Activated B cell treated with CpG ODN at 0.5 μM for 24 hours (primary cell): ENCODE results near the gene ELL2. TPM values are rescaled to one million over a fixed set of nuclear protein-coding genes. Genes with fewer than 3 reads are reported as not detected.

Experiments used
- ATAC-seq: fragments of 200-7000 bp; cut with Tn5 transposase; one replicate; pipeline ENCODE4 v1.10.0; 2021; ENCODE audit warnings: low read depth, mild to moderate bottlenecking, moderate library complexity
- CTCF ChIA-PET: fragments of 350-600 bp; sonication (Branson Sonifier 250); formaldehyde crosslinking; loops from one replicate; lab custom pipeline; 2021; ENCODE audit warnings: antibody characterized with exemption; lab: Charles Lee
- POLR2A ChIA-PET: fragments of 350-600 bp; sonication (Branson Sonifier 250); formaldehyde crosslinking; loops from one replicate; lab custom pipeline; 2021; ENCODE audit warnings: antibody characterized with exemption; lab: Charles Lee
- DNase-seq: peaks from one replicate; pipeline ENCODE4 v3.0.0; 2022
- H3K27ac Mint-ChIP-seq: one replicate; pipeline ENCODE4 v1.8.0; 2020; ENCODE audit warnings: mixed read lengths
- H3K27me3 Mint-ChIP-seq: one replicate; pipeline ENCODE4 v1.8.0; 2021; ENCODE audit warnings: mixed read lengths
- H3K36me3 Mint-ChIP-seq: one replicate; pipeline ENCODE4 v1.8.0; 2021; ENCODE audit warnings: low read depth, mixed read lengths
- H3K4me1 Mint-ChIP-seq: one replicate; pipeline ENCODE4 v1.8.0; 2021; ENCODE audit warnings: mixed read lengths
- H3K4me3 Mint-ChIP-seq: one replicate; pipeline ENCODE4 v1.8.0; 2020; ENCODE audit warnings: mild to moderate bottlenecking, mixed read lengths
- H3K9me3 Mint-ChIP-seq: one replicate; pipeline ENCODE4 v1.8.0; 2020; ENCODE audit warnings: mixed read lengths
- CTCF ChIP-seq: fragments of 200-600 bp; IDR thresholded peaks from one replicate; pipeline ENCODE4 v1.8.0; 2022; ENCODE audit warnings: antibody characterized with exemption, mild to moderate bottlenecking
- intact Hi-C: fragments of 100-400 bp; cut with micrococcal nuclease; formaldehyde crosslinking; loops from one replicate; pipeline ENCODE4 v1.15.1; 2024
- total RNA-seq: library from RNA; stranded (reverse); gene quantifications from 2 replicates; pipeline ENCODE4 v1.2.3, GENCODE V29; 2022

ELL2 gene
- total RNA-seq, 1 donor from 2014 or later = 56.0 TPM

- POLR2A ChIA-PET = interaction anchor here (0.7 to 2.3 kb wide), 10 partner anchors 9 to 197 kb away, joined by 3 to 16 read pairs (median 7); partner anchors contain the start of genes GLRX and RFESD
- ATAC-seq (no peak), DNase-seq (no peak)
- CTCF ChIA-PET = interaction anchor here (0.8 to 17.6 kb wide), 15 partner anchors 7 to 198 kb away, joined by 3 to 389 read pairs (median 4); partner anchors contain the start of genes GLRX and RFESD
- no peak for TF ChIP-seq CTCF
- Mint-ChIP-seq H3K4me1 (peaks cover 34% of the 10 kb centered on the region), H3K9me3 (no peaks in the 10 kb centered on the region), H3K27me3 (no peaks in the 10 kb centered on the region), H3K36me3 (no peaks in the 10 kb centered on the region), H3K4me3 (no peak overlapping the region), H3K27ac (no peak overlapping the region)
- intact Hi-C loops = loop anchor here (1.0 kb wide), 7 partner anchors 8 to 199 kb away; partner anchors contain the start of gene GLRX
Observed at GRCh38 chr5:95843733-95844223, 117.9 kb downstream of the ELL2 start.

- DNase-seq = peak; percentile 48
- no peaks in the 10 kb centered on the region for H3K36me3 Mint-ChIP-seq
- ChIA-PET POLR2A (interaction anchor here (0.7 to 2.3 kb wide), 9 partner anchors 8 to 196 kb away, joined by 3 to 11 read pairs (median 5); partner anchors contain the start of genes GLRX and RFESD), CTCF (interaction anchor here (0.8 to 17.6 kb wide), 13 partner anchors 8 to 197 kb away, joined by 3 to 389 read pairs (median 5); partner anchors contain the start of genes GLRX and RFESD)
- H3K27ac Mint-ChIP-seq = peak overlapping the region; percentile 85
- peak overlapping the region; percentile 72 for H3K4me3 Mint-ChIP-seq
- ATAC-seq = peak; percentile 85
- H3K4me1 Mint-ChIP-seq = peaks cover 34% of the 10 kb centered on the region
- intact Hi-C loops = loop anchor here (1.0 kb wide), 7 partner anchors 8 to 199 kb away; partner anchors contain the start of gene GLRX
- no peaks in the 10 kb centered on the region for H3K9me3 Mint-ChIP-seq
- no peaks in the 10 kb centered on the region for H3K27me3 Mint-ChIP-seq
- no peak for TF ChIP-seq CTCF
Observed at GRCh38 chr5:95842854-95843544, 118.7 kb downstream of the ELL2 start.

- H3K4me1 Mint-ChIP-seq = peaks cover 34% of the 10 kb centered on the region
- CTCF ChIA-PET = interaction anchor here (0.9 to 17.6 kb wide), 4 partner anchors 58 to 196 kb away, joined by 3 to 389 read pairs (median 21); partner anchors contain the start of gene RFESD
- intact Hi-C loops = no loop called here
- no peak for DNase-seq
- TF ChIP-seq CTCF = no peak
- no peak for ATAC-seq
- no peaks in the 10 kb centered on the region for H3K9me3 Mint-ChIP-seq
- H3K4me3 Mint-ChIP-seq = no peak overlapping the region
- no peaks in the 10 kb centered on the region for H3K36me3 Mint-ChIP-seq
- H3K27ac Mint-ChIP-seq = peak overlapping the region; percentile 85
- no peaks in the 10 kb centered on the region for H3K27me3 Mint-ChIP-seq
- POLR2A ChIA-PET = interaction anchor here (1.0 to 9.0 kb wide), 4 partner anchors 21 to 196 kb away, joined by 4 to 233 read pairs (median 9); partner anchors contain the start of genes GLRX and RFESD
Observed at GRCh38 chr5:95841914-95842812, 119.5 kb downstream of the ELL2 start.

GRCh38 chr5:95840956-95841705, 120.5 kb downstream of the ELL2 start:
- H3K27me3 Mint-ChIP-seq = no peaks in the 10 kb centered on the region
- no peak overlapping the region for H3K4me3 Mint-ChIP-seq
- ChIA-PET POLR2A (interaction anchor here (0.7 to 9.0 kb wide), 5 partner anchors 10 to 195 kb away, joined by 3 to 233 read pairs (median 7); partner anchors contain the start of genes GLRX and RFESD), CTCF (interaction anchor here (1.4 to 17.6 kb wide), 5 partner anchors 8 to 177 kb away, joined by 3 to 389 read pairs (median 5); partner anchors contain the start of gene ELL2)
- peaks cover 42% of the 10 kb centered on the region for H3K4me1 Mint-ChIP-seq
- intact Hi-C loops = no loop called here
- H3K27ac Mint-ChIP-seq = peak overlapping the region; percentile 36
- no peaks in the 10 kb centered on the region for H3K9me3 Mint-ChIP-seq
- no peaks in the 10 kb centered on the region for H3K36me3 Mint-ChIP-seq
- ATAC-seq = no peak
- DNase-seq = no peak
- TF ChIP-seq CTCF = no peak
